ENCODE measurements around the gene DCP1B.

- TF ChIP-seq POLR2AphosphoS5 (IDR thresholded peaks at IDR 0.05; ENCODE audit: borderline replicate concordance, low read depth, low read length) (no peak), EZH2 (IDR thresholded peaks at IDR 0.05) (no peak)
Measured at GRCh38 chr12:1965916-1966315, 38.3 kb downstream of the DCP1B start.

Data from SK-N-MC (cell line).